ENCODE data around the gene TMPRSS4.

DNA sequence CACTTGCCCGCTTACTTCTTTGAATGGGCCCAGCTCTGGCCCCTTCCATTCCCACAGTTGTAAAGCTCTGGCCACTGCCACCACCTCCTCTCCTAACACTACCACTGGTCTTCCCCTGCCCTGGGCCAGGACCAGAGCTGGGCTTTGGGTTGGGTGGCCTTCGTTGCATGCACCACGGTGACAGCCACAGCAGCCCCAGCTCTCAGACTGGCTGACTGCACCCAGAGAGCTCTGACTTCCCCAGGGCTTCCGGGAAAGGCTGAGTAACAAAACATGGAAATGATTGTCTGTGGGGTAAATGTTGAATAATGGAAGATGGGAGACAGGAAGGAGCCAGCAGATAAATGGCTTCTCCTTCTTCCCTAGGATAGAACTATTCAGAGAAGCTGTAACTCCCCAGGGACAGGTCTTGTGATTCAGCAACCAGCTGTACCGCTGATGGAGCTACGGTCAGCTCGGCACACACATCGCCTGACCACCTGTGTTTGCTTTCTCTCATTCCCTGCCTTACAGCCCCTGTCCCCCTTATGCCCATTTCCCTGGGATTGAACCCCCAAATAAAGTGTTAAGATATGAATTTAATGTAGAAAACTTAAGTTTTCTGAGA is 48.2 kb downstream of the TMPRSS4 start:
- TF ChIP-seq, protein P1, sequence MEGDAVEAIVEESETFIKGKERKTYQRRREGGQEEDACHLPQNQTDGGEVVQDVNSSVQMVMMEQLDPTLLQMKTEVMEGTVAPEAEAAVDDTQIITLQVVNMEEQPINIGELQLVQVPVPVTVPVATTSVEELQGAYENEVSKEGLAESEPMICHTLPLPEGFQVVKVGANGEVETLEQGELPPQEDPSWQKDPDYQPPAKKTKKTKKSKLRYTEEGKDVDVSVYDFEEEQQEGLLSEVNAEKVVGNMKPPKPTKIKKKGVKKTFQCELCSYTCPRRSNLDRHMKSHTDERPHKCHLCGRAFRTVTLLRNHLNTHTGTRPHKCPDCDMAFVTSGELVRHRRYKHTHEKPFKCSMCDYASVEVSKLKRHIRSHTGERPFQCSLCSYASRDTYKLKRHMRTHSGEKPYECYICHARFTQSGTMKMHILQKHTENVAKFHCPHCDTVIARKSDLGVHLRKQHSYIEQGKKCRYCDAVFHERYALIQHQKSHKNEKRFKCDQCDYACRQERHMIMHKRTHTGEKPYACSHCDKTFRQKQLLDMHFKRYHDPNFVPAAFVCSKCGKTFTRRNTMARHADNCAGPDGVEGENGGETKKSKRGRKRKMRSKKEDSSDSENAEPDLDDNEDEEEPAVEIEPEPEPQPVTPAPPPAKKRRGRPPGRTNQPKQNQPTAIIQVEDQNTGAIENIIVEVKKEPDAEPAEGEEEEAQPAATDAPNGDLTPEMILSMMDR (IDR thresholded peaks at IDR 0.05; ENCODE audit: low read length), result no peak
- TF ChIP-seq EZH2 (IDR thresholded peaks at IDR 0.05; ENCODE audit: borderline replicate concordance, low read length), result no peak
